HG02938 (cell line): ENCODE results near the gene CAMTA1.

ENCODE experiments used
- ATAC-seq: cut with Tn5 transposase; IDR thresholded peaks from one replicate; pipeline ENCODE4 v1.9.1; 2021; ENCODE audit warnings: mild to moderate bottlenecking, moderate library complexity; ENCODE audit not compliant: unreplicated experiment

The CAMTA1 gene

DNA sequence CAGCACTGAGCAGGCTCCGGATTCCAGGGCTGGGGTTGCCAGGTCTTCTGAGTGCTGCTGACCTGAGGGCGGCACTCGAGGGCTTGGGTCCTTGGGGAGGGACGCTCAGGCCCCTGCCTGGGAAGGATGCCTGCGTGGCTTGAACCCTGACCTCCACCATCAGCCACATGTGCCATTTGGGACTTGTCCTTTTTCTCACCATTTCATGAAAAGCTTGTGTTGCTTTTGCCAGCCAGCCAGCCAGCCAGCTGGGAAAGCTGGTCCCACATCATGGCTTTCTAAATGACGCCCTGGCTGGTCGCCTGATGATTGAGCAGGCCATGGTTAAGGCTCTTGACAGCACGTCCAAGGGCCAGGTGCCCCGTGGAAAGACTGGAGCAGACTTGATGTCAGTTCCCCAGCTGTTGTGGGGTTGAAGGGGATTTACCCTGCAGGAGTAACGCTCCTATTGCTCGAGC lies 168.7 kb downstream of the CAMTA1 start:
- no peak for ATAC-seq

DNA sequence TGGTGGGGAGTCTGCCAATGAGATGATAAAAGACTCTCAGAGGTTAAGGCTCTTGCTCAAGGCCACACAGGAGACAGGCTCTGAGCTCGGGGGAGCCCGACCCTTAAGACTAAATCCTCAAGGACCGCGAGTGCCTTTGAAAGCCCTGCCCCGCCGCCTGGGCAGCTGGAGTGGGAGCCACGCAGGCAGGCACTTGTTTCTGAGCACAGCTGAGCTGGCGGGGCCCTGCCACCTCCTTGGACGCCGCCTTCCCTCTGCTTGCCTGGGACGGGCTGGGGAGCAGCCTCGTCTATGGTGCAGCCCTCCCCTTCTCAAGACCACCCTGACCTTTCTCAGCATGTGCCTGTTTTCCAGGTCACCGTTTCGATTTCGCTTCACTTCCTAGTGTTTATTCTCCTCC lies 169.3 kb downstream of the CAMTA1 start:
- no peak for ATAC-seq

DNA sequence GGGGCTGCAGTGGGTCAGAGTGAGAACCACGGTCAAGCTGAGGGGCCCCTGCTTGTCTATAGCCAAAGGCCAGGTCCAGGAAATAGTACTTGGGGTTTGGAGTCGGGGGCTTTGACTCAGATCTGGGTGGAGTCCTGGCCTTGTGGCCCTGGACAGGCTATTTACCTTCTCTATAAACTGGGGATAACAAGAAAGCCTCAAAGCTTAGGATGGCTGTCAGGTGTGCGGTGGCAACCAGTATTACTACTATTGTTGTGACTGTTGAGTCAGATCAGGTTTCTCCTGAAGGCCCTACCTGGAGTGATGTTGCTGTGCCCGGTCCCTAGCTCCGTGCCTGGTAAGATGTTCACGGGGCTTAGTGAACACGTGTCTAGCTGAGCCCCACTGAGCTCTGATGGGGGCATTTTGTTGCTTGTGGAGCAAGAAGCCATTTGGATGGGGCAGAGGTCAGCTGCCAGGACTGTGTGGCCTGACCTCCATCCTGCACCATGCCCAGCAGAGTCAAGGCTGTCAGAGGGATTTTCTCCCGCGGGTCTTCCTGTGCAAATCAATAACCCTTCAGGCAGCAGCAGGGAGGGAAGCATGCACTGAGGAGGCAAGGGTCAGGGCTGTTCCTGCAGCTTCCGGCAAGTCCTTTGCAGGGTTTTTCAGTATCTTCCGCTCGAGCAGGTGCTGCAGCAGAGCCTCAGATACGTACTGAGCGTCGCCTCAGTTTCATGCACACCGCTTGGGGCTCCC lies 170.3 kb downstream of the CAMTA1 start:
- no peak for ATAC-seq

DNA sequence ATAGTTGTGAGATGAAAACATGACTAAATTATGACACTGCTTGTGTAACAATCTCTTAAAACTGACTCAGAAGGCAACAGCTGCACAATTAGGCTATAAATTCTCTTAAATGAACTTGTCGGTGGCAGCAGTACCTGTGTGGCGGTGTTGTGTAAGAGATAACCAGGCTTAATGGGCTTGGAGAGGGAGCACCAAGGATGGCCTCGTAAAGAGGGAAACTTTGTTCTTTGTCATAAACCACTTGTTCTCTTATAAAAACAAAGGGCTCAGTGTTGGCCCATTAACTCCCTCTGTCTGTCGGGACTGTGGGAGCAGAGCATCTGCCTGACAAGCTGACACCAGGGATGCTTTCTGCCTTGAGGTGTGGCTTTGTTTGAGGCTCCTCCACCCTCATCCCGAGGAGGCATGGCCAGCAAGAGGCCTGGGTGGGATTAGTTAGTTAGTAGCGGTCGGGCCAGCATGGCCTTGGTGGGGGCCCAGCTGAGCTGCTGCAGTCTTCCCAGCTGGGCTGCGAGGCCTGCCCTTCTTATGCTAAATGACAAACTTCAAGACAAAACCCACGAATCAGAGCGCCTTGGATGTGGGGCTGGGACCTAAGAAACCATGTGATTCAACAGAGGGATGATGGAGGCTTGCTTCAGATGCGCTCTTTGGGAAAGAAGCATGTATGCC lies 171.4 kb downstream of the CAMTA1 start:
- ATAC-seq = no peak

DNA sequence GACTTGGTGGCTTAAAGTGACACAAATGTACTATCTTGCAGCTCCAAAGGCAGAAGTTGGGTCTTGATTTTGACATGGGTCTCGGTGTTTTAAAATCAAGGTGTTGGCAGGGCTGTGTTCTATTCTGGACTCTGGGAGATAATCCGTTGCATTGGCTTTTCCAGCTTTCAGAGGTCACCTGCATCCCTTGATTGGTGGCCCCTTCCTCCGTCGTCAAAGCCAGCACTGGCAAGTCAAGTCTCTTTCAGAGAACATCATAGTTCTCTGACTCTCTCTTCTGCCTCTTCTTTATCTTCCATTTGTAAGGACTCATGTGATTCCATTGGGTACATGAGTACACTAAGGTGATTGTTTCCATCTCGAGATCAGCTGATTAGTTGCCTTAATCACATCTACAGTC lies 172.1 kb downstream of the CAMTA1 start:
- ATAC-seq = no peak

DNA sequence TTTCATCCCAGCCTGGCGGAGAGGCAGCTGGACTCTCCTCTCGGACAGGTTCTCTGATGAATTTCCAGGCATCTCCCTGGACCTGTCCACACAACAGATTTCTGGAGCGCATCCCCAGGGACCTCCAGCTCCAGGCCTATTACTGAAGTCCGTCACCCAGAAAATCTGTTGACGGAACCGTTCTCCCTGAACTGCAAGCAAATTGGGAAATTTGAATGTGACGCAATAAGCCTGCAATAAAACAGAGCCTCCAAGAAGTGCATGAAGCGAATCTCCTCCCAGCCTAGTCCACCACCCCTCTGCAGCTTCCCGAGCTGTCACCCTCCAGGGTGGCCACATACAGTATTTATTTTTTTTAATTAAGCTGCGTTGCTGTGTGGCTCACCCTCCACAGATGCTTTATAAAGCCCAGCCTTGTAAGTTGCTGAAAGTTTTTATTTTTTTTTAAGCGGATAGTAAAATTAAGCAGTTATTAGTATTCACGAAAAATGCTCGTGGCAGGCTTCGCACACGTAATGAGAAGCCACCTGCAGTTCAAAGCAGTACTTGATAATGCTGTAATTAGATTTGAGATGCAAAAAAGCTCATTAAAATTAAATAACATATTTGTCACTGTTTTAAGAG lies 173.3 kb downstream of the CAMTA1 start:
- no peak for ATAC-seq

DNA sequence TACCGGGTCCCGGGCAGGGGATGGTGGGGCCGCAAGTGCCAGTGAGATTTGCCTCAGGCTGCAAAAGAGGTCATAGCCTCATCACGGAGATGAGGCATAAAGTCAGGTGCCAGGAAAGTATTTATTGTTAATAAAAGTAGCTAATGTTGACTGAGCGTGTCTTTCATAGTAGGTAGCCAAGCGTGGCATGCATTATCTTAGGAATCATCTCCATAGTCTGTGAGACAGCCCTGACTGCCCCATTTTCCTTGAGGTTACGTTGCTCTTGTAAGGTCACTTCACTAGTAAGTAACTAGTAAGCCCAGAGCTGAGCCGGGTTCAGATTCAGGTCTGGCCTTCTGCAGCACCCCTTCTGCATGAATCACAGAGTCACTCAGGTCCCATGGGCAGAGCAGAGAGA lies 174.2 kb downstream of the CAMTA1 start:
- no peak for ATAC-seq

DNA sequence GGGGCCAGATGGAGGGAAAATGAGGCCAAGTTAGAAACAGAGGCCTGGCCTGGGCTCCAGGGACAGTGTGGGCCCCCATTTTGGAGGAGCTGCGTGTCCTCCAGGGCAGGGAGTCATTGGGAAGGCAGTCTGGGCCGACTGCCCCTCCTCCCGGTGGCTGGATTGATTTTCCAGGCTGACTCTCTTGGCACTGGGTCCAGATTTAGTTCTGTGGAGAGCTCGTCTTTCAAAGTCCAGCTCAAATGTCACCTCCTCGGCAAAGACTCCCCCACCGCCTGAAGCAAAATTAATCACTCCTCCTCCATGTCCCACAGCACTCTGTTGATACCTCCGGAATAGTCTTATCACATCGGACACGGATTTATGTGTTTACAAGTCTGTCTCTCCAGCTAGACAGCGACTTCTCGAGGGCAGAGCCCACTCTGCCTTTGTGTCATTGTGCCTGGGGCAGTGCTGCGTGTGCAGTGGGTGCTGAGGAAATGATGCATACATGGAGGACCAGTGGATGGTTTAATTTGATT lies 175.1 kb downstream of the CAMTA1 start:
- no peak for ATAC-seq

DNA sequence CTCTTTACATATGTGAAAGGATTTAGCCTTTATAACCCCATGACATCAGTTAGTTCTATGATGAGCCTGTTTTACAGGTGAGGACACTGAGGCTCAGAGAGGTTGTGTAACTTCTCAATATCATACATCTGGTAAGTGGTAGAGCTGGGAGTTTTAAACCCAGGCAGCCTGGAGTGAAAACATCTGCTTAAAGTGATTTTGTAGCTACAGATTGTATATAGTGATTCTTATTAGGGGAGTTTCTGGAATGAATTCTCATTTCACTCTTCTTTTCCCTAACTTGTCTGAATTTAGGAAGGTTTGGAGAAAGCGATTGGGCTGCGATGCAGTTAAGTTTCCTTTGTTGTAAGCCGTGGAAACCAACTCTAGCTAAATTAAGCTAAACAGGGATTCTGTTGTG lies 175.6 kb downstream of the CAMTA1 start:
- ATAC-seq = no peak

DNA sequence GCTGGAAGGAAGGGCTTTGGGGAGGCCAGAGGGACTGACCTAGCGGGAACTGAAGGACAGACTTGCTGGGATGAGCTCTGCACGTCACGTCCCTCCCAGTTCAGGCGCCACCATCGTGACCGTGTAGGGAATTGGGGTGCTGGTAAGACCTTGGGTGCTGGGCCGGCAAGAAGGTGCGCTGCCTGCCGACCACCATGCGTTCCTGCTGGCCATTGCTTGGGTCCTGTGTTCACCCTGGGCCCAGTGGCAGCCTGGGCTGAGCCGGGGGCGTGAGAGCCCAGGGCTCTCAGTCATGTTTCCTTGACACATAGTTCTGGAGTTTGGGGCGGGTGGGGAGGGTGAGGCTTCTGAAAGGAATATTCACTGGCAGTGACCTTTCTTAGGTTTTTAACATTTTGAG lies 176.0 kb downstream of the CAMTA1 start:
- ATAC-seq = no peak

DNA sequence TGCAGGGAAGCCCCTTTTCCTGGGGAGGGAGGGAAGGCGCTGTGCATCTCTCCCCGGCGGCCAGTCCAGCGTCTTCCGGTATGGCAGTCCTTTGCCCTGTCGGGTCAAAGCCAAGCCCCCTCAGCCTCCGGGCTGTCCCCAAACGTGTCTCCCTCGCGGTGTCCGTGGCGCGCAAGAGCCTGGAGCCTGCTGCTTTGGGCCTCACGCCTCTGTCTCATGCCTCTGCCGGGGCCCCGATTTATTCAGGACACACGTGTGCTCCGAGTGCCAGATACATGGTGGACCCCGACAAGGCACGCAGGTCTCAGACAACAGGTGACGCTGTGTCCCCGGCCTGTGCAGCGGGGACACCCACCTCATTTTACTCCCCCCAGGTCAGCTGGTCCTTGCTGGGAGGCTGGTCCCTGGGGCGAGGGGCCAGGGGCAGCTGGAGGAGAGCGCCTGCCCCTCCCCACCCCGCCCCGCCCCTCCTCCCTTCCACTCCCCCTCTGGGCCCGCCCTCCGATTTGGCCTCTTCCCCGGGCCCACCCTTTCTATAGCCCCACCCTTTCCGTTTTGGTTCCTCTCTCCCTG lies 176.7 kb downstream of the CAMTA1 start:
- no peak for ATAC-seq

DNA sequence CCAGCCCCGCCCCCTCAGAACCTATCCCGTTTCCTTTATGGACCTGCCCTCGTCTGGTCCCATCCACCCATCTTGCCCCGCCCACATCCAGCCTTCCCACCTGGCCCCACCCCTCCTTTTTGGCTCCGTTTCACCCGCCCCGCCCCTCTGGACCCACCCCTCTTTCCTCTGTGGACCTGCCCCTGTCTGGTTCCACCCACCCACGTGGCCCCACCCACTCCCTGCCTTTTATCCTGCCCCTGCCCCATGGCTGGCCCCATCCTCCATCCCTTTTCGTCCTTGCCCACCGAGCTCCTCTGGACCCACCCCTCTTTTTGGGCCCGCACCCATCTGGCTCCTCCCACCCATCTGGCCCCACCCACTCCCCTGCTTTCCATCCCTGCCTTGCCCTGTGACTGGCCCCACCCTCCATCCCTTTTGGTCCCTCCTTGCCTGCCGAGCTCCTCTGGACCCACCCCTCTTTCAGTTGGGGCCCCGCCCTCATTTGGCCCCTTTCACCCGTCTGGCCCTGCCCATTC lies 177.3 kb downstream of the CAMTA1 start:
- ATAC-seq = no peak

DNA sequence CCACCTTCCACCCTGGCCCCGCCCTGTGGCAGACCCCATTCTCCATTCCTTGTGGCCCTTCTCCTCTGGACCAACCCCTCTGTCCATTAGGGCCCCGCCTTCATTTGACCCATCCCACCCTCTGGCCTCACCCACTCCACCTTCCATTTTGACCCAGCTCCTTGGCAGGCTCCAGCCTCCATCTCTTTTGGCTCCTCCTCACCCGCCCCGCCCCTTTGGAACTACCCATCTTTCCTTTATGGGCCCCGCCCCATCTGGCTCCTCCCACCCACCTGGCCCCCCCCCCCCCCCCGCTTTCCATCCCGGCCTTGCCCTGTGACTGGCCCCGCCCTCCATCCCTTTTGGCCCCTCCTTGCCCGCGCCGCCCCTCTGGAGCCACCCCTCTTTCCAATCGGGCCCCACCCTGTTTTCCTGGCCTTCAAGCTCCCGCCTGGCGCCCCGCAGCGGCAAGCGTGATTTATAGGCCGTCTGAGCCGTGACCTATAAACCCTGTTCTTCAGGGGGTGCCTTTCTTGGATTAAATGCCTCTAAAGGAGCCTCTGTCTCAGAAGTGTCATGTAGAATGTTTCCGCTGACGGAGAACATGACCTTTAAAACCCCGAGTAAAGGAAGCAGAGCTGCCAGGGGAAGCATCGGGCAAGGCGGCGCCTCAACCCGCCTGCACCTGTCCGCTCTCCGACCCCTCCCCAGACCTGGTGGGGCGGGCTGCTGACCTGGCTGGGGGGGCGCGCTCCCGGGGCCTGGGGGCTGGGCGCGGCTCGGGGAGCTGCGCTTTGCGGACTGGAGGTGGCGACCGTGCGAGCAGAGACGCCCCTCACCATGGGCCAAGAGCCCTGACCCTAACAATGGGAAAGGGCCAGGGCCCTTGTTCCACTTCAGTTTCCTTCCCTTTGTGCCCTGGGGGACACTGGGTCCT lies 178.0 kb downstream of the CAMTA1 start:
- no peak for ATAC-seq

DNA sequence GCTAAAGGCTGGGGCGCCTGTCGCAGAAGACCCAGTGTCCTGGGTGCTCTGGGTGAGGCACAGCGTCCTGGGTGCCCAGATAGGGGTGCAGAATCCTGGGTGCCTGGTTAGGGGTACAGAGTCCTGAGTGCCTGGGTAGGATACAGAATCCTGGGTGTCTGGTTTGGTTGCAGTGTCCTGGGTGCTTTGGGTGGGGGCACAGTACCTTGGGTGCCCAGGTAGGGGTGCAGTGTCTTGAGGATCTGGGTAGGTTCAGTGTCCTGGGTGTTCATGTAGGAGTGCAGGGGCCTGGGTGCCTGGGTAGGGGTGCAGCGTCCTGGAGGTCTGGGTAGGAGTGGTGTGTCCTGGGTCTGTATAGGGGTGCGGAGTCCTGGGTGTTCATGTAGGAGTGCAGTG lies 178.7 kb downstream of the CAMTA1 start:
- ATAC-seq = no peak

DNA sequence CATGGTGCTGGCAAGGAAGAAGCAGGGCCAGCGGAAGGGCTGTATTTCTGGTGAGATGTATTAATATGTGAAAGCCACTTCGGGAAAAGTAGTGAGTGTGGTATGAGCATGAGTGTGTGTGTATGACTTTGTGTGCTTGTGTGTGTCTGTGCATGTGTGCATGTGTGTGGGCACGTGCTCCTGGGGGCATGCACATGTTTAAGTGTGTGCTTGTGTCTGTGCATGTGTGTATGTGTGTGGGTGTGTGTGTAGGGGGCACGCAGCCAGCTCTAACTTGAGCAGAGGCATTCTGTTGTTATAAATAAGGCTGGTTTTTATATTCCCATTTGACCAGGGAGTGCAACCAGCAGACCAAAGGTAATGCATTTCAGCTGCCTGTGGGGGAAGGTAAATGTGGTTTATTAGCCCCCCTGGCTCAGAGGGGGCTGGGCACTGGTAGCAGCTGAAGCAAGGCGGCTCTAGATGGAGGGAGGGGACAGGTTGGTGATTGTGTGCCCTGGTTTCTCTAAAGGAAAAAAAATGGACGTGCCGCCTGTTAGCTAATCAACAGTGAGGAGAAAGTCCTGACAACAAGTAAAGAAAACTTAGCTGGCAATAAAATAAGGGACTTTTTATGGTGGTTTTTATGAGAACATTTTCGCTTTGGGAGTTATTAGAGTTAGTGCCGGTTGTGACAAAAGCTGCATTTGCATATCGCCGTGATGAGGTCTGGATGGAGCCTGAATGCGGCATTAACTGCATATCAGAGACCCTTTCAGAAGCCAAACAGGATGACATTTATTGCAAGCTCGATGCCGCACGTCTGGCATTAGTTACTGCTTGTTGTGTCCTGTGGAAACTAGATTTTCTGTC lies 180.1 kb downstream of the CAMTA1 start:
- ATAC-seq = no peak

DNA sequence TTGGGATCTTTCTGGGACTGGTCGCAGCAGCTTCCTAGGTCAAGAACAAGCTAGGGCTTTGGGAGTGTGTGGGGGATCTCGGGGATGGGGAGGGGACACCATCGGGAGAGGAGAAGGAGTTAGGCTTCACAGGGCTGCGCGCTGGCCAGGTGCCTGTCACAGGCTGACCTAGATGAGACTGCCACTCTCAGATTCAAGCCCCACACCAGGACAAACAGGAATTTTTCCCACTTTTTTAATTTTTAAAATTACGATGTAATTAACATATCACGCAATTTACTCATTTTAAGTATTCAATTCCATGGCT lies 180.6 kb downstream of the CAMTA1 start:
- ATAC-seq = no peak

DNA sequence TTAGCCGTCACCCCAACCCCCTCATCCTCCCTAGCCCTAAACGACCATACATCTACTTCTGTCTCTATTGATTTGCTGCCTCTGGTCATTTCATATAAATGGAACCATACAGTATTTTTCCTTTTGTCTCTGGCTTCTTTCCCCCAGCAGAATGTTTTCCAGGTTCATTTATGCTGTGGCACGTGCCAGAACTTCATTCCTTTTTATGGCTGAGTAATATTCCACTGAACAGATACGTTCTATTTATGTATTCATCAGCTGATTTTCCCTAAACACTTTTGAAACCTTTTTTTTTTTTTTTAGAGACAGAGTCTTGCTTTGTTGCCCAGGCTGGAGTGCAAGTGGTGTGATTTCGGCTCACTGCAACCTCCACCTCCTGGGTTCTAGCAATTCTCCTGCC lies 181.1 kb downstream of the CAMTA1 start:
- ATAC-seq = no peak

DNA sequence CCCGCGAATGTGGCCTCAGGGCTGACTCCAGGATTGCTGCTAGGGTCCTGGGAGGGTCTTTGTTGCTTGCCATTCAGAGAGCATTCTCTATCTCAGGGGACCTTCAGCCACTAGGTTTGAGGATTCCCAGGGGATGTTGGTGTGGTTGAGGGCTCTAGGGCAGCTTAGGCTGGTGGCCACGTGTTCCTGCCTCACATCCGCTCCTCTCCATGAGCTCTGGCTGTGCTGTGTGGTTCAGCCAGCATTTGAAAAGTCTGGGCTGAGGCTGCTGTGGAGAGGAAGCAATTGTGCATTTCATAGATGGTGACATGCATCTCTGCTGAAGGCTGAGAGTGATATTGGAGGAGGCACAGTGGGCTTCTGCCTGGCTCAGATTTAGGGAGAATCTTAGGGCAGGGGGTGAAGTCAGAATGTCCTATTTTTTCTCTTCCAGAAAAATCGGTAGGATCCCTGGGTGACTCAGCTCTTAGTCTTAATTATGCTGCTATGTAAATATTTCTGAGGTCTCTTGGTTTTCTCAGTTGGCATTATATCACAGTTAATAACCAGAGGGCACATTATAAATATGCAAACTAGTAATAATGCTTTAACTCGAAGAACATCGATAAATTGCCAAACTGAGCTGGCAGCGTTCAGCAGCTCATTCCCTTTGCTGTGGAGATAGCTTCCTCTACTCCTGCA lies 182.3 kb downstream of the CAMTA1 start:
- no peak for ATAC-seq

DNA sequence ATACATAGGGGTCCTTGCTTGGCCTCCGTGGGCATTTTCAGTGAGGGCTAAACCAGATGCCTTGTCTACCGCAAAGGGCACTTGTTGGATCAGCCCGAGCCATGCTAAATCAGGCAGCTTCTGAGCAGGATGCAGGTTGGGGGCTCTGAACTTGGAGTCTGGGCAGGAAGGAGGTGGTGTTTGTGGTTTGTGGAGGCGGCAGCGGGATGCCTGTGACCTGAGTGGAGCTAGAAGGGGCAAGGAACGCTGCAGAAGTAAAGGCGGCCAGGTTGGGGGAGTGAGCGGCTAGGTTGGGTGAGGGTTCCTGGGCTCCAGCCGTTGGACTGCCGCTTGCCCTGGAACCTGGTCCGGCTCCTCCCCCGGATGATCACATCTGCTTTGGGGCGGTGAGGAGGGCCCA lies 183.9 kb downstream of the CAMTA1 start:
- ATAC-seq = no peak
